ENCODE data around the gene CFDP1. TPM values are rescaled to one million over a fixed set of nuclear protein-coding genes. Genes with fewer than 3 reads are reported as not detected.

CFDP1 gene
- total and polyA plus RNA-seq, 2 donors (not counting 1 experiment from before 2014, with no cell fraction given), result 6.3 to 42.8 TPM

- Mint-ChIP-seq H3K4me1 (peaks cover 2% of the 10 kb centered on the region), H3K27me3 (peaks cover 7% of the 10 kb centered on the region), H3K9me3 (ENCODE audit: insufficient read depth) (no peaks in the 10 kb centered on the region), H3K27ac (no peak overlapping the region), H3K4me3 (no peak overlapping the region)
- ChIA-PET POLR2A (no interaction called here), CTCF (no interaction called here)
- H3K4me3 ChIP-seq (ENCODE audit: control extremely low read depth in 1 of 5, extremely low read depth in 1 of 5, insufficient read depth in 1 of 5, low read depth in 2 of 5, low read length in 4 of 5), result no peak overlapping the region
- WGBS (ENCODE audit: insufficient coverage), result 99% methylated on average over 46 of the region's 47 CpGs
- intact Hi-C loops (cut with micrococcal nuclease), result no loop called here
- no peak overlapping the region for H3K27ac ChIP-seq (ENCODE audit: low read length in 2 of 2)
- H3K4me2 ChIP-seq (replicated peaks; ENCODE audit: low read depth, low read length, poor library complexity, severe bottlenecking), result no peak overlapping the region
- no peaks in the 10 kb centered on the region for H3K27me3 ChIP-seq (replicated peaks in 1 of 4; ENCODE audit: control extremely low read depth in 1 of 4, control insufficient read depth in 3 of 4, insufficient read depth in 4 of 4, low read length in 3 of 4)
- H3K36me3 ChIP-seq (replicated peaks in 1 of 2; ENCODE audit: control extremely low read depth in 1 of 2, control insufficient read depth in 1 of 2, extremely low read depth in 1 of 2, insufficient read depth in 2 of 2, low read length in 1 of 2), result no peaks in the 10 kb centered on the region
- ATAC-seq (ENCODE audit: low read depth) (no peak), DNase-seq (no peak)
- TF ChIP-seq EZH2 (IDR thresholded peaks at IDR 0.05; ENCODE audit: borderline replicate concordance, insufficient read depth, low read depth, low read length, poor library complexity, severe bottlenecking), result no peak
- TF ChIP-seq CTCF (IDR thresholded peaks at IDR 0.05), result no peak
- no peak overlapping the region for H3K9ac ChIP-seq (ENCODE audit: low read length)
- no peaks in the 10 kb centered on the region for H3K4me1 ChIP-seq (ENCODE audit: control insufficient read depth in 2 of 2, insufficient read depth in 2 of 2, low read length in 2 of 2)
- H3K79me2 ChIP-seq (ENCODE audit: control insufficient read depth, insufficient read depth, low read length), result no peaks in the 10 kb centered on the region
- no peaks in the 10 kb centered on the region for H3K9me3 ChIP-seq (ENCODE audit: control extremely low read depth in 1 of 3, control insufficient read depth in 2 of 3, insufficient read depth in 1 of 3, low read length in 2 of 3)
- H4K20me1 ChIP-seq (ENCODE audit: control insufficient read depth, insufficient read depth, low read length, poor library complexity, severe bottlenecking), result no peaks in the 10 kb centered on the region
- H2AFZ ChIP-seq (ENCODE audit: insufficient read depth, low read depth, low read length, poor library complexity, severe bottlenecking), result no peak overlapping the region
Measured at GRCh38 chr16:75479421-75479990, 46.2 kb upstream of the CFDP1 start.

GRCh38 chr16:75478480-75479345 lies 45.4 kb upstream of the CFDP1 start:
- TF ChIP-seq CTCF (IDR thresholded peaks at IDR 0.05) (no peak), EZH2 (IDR thresholded peaks at IDR 0.05; ENCODE audit: borderline replicate concordance, insufficient read depth, low read depth, low read length, poor library complexity, severe bottlenecking) (no peak)
- Histone ChIP-seq H3K4me1 (ENCODE audit: control insufficient read depth in 2 of 2, insufficient read depth in 2 of 2, low read length in 2 of 2) (no peaks in the 10 kb centered on the region), H4K20me1 (ENCODE audit: control insufficient read depth, insufficient read depth, low read length, poor library complexity, severe bottlenecking) (no peaks in the 10 kb centered on the region), H3K9ac (ENCODE audit: low read length) (no peak overlapping the region), H3K79me2 (ENCODE audit: control insufficient read depth, insufficient read depth, low read length) (no peaks in the 10 kb centered on the region), H3K9me3 (ENCODE audit: control extremely low read depth in 1 of 3, control insufficient read depth in 2 of 3, insufficient read depth in 1 of 3, low read length in 2 of 3) (no peaks in the 10 kb centered on the region), H3K4me3 (ENCODE audit: control extremely low read depth in 1 of 5, extremely low read depth in 1 of 5, insufficient read depth in 1 of 5, low read depth in 2 of 5, low read length in 4 of 5) (no peak overlapping the region), H3K27ac (ENCODE audit: low read length in 2 of 2) (no peak overlapping the region), H2AFZ (ENCODE audit: insufficient read depth, low read depth, low read length, poor library complexity, severe bottlenecking) (no peak overlapping the region), H3K4me2 (replicated peaks; ENCODE audit: low read depth, low read length, poor library complexity, severe bottlenecking) (no peak overlapping the region), H3K27me3 (replicated peaks in 1 of 4; ENCODE audit: control extremely low read depth in 1 of 4, control insufficient read depth in 3 of 4, insufficient read depth in 4 of 4, low read length in 3 of 4) (no peaks in the 10 kb centered on the region), H3K36me3 (replicated peaks in 1 of 2; ENCODE audit: control extremely low read depth in 1 of 2, control insufficient read depth in 1 of 2, extremely low read depth in 1 of 2, insufficient read depth in 2 of 2, low read length in 1 of 2) (no peaks in the 10 kb centered on the region)
- POLR2A ChIA-PET, result no interaction called here
- DNase-seq (no peak), ATAC-seq (ENCODE audit: low read depth) (no peak)
- Mint-ChIP-seq H3K4me1 (peaks cover 2% of the 10 kb centered on the region), H3K9me3 (ENCODE audit: insufficient read depth) (no peaks in the 10 kb centered on the region), H3K27ac (no peak overlapping the region), H3K27me3 (peaks cover 7% of the 10 kb centered on the region), H3K4me3 (no peak overlapping the region)
- CTCF ChIA-PET, result interaction anchor here (1.3 kb wide), 1 partner anchor 245 kb away, joined by 3 read pairs; no protein-coding TSS in a partner anchor
- intact Hi-C loops (cut with micrococcal nuclease), result no loop called here
- WGBS (ENCODE audit: insufficient coverage), result 97% methylated on average over 76 of the region's 80 CpGs

Measured in B cell (primary cell).